Measurements from ENCODE around the gene AAMP.
"Not testable (repeated sequence)": the region's sequence is repeated elsewhere in the genome, so short reads cannot be mapped to it uniquely, and the experiment has no call there.

Gene AAMP

GRCh38 chr2:218276986-218277755 is 7.2 kb upstream of the AAMP start:
- Mint-ChIP-seq H3K9me3 (no peaks in the 10 kb centered on the region), H3K27me3 (no peaks in the 10 kb centered on the region), H3K36me3 (ENCODE audit: insufficient read depth) (peaks cover 71% of the 10 kb centered on the region), H3K4me1 (ENCODE audit: low read depth in 2 of 2) (peaks cover 29 to 34% of the 10 kb centered on the region in 2 donors), H3K27ac (peak overlapping the region; percentile 29 to 33), H3K4me3 (no peak overlapping the region)
- ATAC-seq (replicated peaks) (no peak), DNase-seq (no peak)

GRCh38 chr2:218275371-218276072 is 5.6 kb upstream of the AAMP start:
- Mint-ChIP-seq H3K4me3 (no peak overlapping the region), H3K27ac (peak overlapping the region in 1 of 2 donors; percentile 67), H3K4me1 (ENCODE audit: low read depth in 2 of 2) (peaks cover 45 to 50% of the 10 kb centered on the region in 2 donors), H3K36me3 (ENCODE audit: insufficient read depth) (peaks cover 67% of the 10 kb centered on the region), H3K27me3 (no peaks in the 10 kb centered on the region), H3K9me3 (no peaks in the 10 kb centered on the region)
- DNase-seq (no peak), ATAC-seq (replicated peaks) (no peak)

DNA sequence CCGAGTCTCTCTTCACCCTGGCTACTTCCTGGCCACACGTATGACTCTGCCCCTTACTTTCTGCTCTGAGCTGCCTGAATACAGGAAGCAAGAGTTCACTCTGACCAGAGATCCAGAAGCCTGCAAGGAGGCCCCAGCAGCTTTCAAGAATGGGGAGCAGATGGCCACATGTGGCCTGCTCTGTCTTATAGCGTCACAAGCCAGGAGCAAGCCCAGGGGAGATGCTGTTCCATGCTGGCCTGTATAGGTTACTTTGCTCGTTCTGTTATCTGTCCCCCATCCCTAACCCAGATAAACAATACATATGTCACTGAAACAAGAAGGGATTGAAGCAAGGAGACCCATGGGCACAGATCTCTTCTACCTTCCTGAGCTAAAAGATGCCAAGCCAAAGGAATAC is 4.6 kb upstream of the AAMP start:
- peak overlapping the region; percentile 66 to 67 for H3K27ac Mint-ChIP-seq
- peaks cover 43 to 45% of the 10 kb centered on the region in 2 donors for H3K4me1 Mint-ChIP-seq (ENCODE audit: low read depth in 2 of 2)
- H3K4me3 Mint-ChIP-seq: no peak overlapping the region
- H3K36me3 Mint-ChIP-seq (ENCODE audit: insufficient read depth): peaks cover 68% of the 10 kb centered on the region
- H3K27me3 Mint-ChIP-seq: no peaks in the 10 kb centered on the region
- no peak for DNase-seq
- ATAC-seq (replicated peaks): no peak
- no peaks in the 10 kb centered on the region for H3K9me3 Mint-ChIP-seq

DNA sequence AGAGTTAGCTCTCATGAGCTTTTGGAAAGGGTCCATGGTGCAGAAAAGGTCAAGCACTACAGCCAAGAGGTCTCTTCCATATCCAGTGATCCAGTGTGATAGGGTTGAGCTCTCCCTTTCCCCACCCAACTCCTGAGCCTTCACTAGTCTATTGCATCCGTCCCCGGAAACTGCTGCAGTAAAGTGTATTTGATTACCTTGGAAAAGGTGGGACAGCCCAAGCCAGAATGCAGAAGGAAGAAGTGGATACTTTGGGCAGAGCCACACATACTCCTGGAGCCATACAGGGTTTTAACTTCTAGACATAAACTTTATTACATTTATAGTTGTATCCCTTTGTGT is 3.9 kb upstream of the AAMP start:
- no peak for ATAC-seq (replicated peaks)
- Mint-ChIP-seq H3K4me3 (no peak overlapping the region), H3K27ac (no peak overlapping the region), H3K27me3 (no peaks in the 10 kb centered on the region), H3K9me3 (no peaks in the 10 kb centered on the region), H3K4me1 (ENCODE audit: low read depth in 2 of 2) (peaks cover 46 to 47% of the 10 kb centered on the region in 2 donors), H3K36me3 (ENCODE audit: insufficient read depth) (peaks cover 71% of the 10 kb centered on the region)
- no peak for DNase-seq

DNA sequence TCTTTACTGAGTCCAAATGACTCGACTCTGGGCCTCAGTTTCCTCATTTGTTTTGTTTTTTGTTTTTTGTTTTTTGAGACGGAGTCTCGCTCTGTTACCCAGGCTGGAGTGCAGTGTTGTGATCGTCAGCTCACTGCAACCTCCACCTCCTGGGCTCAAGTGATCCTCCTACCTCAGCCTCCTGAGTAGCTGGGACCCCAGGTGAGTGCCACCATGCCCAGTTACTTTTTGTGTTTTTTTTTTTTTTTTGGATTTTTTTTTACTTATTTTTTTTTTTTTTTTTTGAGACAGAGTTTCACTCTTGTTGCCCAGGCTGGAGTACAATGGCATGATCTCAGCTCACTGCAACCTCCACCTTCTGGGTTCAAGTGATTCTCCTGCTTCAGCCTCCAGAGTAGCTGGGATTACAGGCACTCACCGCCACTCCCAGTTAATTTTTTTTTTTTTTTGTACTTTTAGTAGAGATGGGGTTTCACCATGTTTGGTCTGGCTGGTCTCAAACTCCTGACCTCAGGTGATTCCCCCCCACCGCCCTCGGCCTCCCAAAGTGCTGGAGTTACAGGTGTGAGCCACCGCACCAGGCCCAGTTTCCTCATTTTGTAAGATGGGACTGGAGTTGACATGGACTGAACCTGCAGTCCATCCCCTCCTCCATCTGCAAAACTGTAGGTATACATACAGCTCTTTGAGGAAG is 3.4 kb upstream of the AAMP start:
- H3K36me3 Mint-ChIP-seq (ENCODE audit: insufficient read depth): peaks cover 74% of the 10 kb centered on the region
- not testable (repeated sequence) for H3K27me3 Mint-ChIP-seq; ATAC-seq (replicated peaks); H3K9me3 Mint-ChIP-seq; H3K4me3 Mint-ChIP-seq; DNase-seq; H3K27ac Mint-ChIP-seq
- H3K4me1 Mint-ChIP-seq (ENCODE audit: low read depth in 2 of 2): peaks cover 46 to 47% of the 10 kb centered on the region in 2 donors

GRCh38 chr2:218272531-218273212 is 2.7 kb upstream of the AAMP start:
- Mint-ChIP-seq H3K4me1 (ENCODE audit: low read depth in 2 of 2) (peaks cover 45 to 48% of the 10 kb centered on the region in 2 donors), H3K9me3 (no peaks in the 10 kb centered on the region), H3K4me3 (peak overlapping the region; percentile 4 to 41), H3K36me3 (ENCODE audit: insufficient read depth) (peaks cover 73% of the 10 kb centered on the region), H3K27me3 (no peaks in the 10 kb centered on the region), H3K27ac (peak overlapping the region in 1 of 2 donors; percentile 84)
- ATAC-seq (replicated peaks) (peak; percentile 16), DNase-seq (peak; percentile 75 to 80 (median 77))

DNA sequence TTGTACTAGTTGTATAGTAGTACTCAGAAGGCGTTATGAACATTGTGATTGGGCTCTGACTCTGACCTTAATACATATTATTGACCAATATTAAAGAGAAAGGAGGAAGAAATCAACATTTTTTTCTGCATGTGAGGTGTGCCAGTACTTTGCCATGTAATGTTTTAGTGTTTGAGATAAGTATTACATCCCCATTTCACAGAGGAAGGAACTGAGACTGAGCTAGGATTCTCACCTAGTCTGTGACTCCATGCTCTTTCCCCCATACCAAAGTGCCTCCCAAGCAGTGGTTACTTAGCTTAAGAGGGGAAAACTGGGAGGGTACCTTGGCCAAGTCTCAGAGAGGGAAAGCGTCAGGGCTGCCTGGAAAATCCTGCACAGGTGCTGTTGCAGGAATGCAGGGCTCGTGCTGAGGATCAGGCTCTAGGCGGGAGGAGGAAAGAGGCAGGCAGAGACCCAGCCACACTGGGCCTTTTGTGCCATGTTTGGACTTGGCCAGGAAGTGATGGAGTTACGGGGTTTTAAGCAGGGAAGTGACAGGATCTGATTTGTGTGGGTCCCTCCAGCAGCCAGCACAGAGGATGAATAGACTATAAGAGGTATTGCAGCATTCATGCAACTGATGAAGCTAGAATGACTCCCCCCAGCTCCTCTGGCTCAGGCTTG is 2.1 kb upstream of the AAMP start:
- H3K4me3 Mint-ChIP-seq: peak overlapping the region; percentile 81 to 95

GRCh38 chr2:218271487-218271797 is 1.5 kb upstream of the AAMP start:
- peak overlapping the region in 1 of 2 donors; percentile 97 for H3K27ac Mint-ChIP-seq
- no peaks in the 10 kb centered on the region for H3K9me3 Mint-ChIP-seq
- H3K27me3 Mint-ChIP-seq: no peaks in the 10 kb centered on the region
- H3K36me3 Mint-ChIP-seq (ENCODE audit: insufficient read depth): peaks cover 61% of the 10 kb centered on the region
- no peak for ATAC-seq (replicated peaks)
- H3K4me3 Mint-ChIP-seq: peak overlapping the region; percentile 81 to 95
- DNase-seq: no peak
- H3K4me1 Mint-ChIP-seq (ENCODE audit: low read depth in 2 of 2): peaks cover 49 to 50% of the 10 kb centered on the region in 2 donors

More for the DNA sequence above, 2.1 kb upstream of the AAMP start:
- Mint-ChIP-seq H3K9me3 (no peaks in the 10 kb centered on the region), H3K27ac (peak overlapping the region in 1 of 2 donors; percentile 97), H3K4me1 (ENCODE audit: low read depth in 2 of 2) (peaks cover 49 to 52% of the 10 kb centered on the region in 2 donors), H3K27me3 (no peaks in the 10 kb centered on the region), H3K36me3 (ENCODE audit: insufficient read depth) (peaks cover 66% of the 10 kb centered on the region)
- ATAC-seq (replicated peaks) (no peak), DNase-seq (no peak)

GRCh38 chr2:218270721-218271486 is 967 bp upstream of the AAMP start:
- Mint-ChIP-seq H3K27ac (peak overlapping the region; percentile 95 to 97), H3K4me1 (ENCODE audit: low read depth in 2 of 2) (peaks cover 50 to 53% of the 10 kb centered on the region in 2 donors), H3K36me3 (ENCODE audit: insufficient read depth) (peaks cover 57% of the 10 kb centered on the region), H3K4me3 (peak overlapping the region; percentile 81 to 95), H3K9me3 (no peaks in the 10 kb centered on the region), H3K27me3 (no peaks in the 10 kb centered on the region)
- ATAC-seq (replicated peaks): no peak
- no peak for DNase-seq

DNA sequence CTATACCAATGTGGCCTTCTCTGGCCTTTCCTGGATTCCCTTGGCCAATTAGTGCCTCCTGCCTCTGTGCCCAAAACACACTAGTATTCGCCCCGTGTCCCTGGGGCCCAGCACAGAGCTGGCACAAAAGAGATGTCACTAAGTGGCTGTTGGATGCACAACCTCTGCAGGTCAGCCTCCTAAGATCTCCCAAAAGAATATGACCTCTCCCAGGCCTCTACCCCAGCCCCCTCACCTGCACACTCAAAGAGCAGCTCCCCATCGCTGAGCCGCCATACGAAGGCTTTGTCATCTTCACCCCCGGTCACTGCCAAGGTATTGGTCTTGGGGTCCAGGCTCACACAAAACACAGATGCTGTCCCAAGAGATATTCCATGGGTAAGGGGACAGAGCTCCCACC is 2.7 kb downstream of the AAMP start:
- H3K27me3 Mint-ChIP-seq: no peaks in the 10 kb centered on the region
- H3K4me3 Mint-ChIP-seq: no peak overlapping the region
- H3K4me1 Mint-ChIP-seq (ENCODE audit: low read depth in 2 of 2): peaks cover 46 to 47% of the 10 kb centered on the region in 2 donors
- H3K36me3 Mint-ChIP-seq (ENCODE audit: insufficient read depth): peaks cover 54% of the 10 kb centered on the region
- DNase-seq (no peak), ATAC-seq (replicated peaks) (no peak)
- H3K9me3 Mint-ChIP-seq: no peaks in the 10 kb centered on the region
- peak overlapping the region; percentile 23 to 25 for H3K27ac Mint-ChIP-seq

- no peak for DNase-seq
- Mint-ChIP-seq H3K9me3 (no peaks in the 10 kb centered on the region), H3K27me3 (no peaks in the 10 kb centered on the region), H3K36me3 (ENCODE audit: insufficient read depth) (peaks cover 55% of the 10 kb centered on the region), H3K4me3 (no peak overlapping the region), H3K4me1 (ENCODE audit: low read depth in 2 of 2) (peaks cover 37 to 39% of the 10 kb centered on the region in 2 donors), H3K27ac (peak overlapping the region in 1 of 2 donors; percentile 62)
- ATAC-seq (replicated peaks): no peak
These were observed 3.5 kb downstream of the AAMP start for GRCh38 chr2:218266316-218266979.

DNA sequence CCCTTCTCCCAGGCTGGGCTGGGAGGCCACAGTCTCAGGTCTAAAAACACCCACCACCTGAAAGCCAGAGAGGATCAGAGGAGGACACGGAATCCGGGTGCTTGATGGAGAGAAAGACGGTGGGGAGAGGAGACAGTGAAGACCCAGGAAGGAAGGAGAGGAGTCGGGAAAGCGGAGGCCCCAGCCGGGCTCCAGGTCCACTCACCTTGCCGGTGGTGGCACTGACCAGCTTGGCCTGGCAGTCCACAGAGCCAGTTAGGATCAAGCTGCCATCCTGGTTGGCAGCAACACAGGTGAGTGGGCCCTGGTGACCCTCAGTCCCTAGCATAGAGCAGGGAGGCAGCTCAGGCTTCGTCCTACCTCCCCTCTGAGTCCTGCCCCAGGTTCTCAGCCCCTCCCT is 4.3 kb downstream of the AAMP start:
- ATAC-seq (replicated peaks): no peak
- H3K4me1 Mint-ChIP-seq (ENCODE audit: low read depth in 2 of 2): peaks cover 29 to 30% of the 10 kb centered on the region in 2 donors
- H3K9me3 Mint-ChIP-seq: no peaks in the 10 kb centered on the region
- H3K36me3 Mint-ChIP-seq (ENCODE audit: insufficient read depth): peaks cover 53% of the 10 kb centered on the region
- peak overlapping the region; percentile 62 to 67 for H3K27ac Mint-ChIP-seq
- no peaks in the 10 kb centered on the region for H3K27me3 Mint-ChIP-seq
- no peak for DNase-seq
- H3K4me3 Mint-ChIP-seq: no peak overlapping the region
